Activated gamma-delta T cell treated with anti-CD3 and anti-CD28 coated beads, Interleukin-2, amount 50 U/mL, for 16 hours (primary cell): ENCODE data around the gene PIP5K1C.

Experiments used
- DNase-seq: peaks from one replicate; pipeline ENCODE4 v3.0.0-alpha.2; 2020; ENCODE audit warnings: low read depth

The PIP5K1C gene

DNA sequence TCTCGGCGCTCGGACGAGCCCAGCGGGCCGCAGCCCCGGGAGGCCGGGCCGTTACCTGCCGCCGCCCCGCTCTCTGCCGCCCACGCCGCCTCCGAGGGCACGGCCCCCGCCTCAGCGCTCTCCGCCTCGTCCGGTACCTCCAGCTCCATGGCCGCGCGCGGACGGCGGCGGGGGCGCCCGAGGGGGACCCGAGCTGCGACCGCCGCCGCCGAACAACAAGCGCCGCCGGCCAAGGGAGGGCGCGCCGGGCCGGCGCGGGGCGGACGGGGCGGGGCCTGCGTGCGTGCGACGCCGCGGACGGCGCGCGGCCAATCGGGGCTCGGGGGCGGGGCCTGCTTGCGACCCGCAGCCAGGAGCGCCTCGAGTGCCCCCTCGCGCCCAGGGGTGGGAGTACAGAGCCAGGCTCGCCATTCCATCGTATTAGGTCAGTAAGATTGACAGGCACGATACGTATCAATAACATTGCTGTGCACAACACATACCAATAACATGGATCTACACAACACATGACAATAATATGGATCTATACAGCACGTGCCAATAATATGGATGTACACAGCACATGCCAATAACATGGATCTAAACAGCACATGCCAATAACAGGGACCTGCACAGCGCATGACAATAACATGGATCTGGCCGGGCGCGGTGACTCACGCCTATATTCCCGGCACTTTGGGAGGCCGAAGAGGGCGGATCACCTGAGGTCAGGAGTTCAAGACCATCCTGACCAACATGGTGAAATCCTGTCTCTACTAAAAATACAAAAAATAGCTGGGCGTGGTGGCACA, at the start of gene PIP5K1C:
PIP5K1C (minus strand) TSS at position 227 of the 791 bp plus-strand sequence; CDS start at position 149, 78 bp downstream.
- DNase-seq = peak; percentile 89

DNA sequence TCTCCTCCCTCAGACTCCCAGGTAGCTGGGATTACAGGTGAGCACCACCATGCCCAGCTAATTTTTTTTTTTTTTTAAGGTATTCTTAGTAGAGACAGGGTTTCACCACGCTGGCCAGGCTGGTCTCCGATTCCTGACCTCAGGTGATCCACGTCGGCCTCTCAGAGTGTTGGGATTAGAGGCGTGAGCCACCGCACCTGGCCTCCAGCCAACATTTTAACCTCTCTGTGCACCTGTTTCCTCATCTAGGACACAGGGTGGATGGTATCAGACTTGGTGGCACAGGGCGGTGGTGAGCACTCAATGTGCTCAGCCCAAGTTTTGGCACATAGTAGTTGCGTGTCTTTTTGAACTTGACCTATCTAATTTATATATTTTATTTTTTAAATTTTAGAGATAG, 48.7 kb upstream of the PIP5K1C start:
- DNase-seq = no peak

GRCh38 chr19:3746371-3747056, 46.2 kb upstream of the PIP5K1C start:
- no peak for DNase-seq

DNA sequence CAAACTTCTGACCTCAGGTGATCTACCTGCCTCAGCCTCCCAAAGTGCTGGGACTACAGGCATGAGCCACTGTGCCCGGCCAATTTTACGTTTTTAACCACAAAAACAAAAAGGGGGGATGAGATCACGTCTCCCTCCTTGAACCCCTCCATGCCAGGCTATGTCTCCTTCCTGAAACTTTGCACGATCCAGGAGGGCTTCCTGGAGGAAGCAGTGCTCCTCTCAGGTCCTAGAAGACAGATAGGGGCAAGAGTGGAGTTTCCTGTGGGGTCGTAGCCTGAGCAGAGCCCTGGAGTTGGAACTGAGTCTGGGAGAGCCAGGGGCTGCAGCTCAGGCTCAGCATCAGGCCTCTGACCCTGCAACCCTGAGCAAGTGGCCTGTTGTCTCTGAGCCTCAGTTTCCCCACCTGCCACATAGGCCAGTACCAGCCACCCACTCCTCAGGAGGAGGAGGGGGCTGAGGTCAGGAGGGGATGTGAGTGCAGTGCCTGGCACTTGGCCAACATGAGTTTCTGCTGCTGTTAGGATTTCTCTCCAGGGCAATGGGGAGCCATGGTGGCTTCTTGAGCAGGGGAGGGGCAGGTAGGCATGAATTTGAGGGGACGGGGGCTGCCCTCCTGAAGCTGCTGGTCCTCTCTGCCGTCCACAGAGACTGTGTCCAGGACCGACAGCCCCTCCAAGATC, 45.2 kb upstream of the PIP5K1C start:
- no peak for DNase-seq

DNA sequence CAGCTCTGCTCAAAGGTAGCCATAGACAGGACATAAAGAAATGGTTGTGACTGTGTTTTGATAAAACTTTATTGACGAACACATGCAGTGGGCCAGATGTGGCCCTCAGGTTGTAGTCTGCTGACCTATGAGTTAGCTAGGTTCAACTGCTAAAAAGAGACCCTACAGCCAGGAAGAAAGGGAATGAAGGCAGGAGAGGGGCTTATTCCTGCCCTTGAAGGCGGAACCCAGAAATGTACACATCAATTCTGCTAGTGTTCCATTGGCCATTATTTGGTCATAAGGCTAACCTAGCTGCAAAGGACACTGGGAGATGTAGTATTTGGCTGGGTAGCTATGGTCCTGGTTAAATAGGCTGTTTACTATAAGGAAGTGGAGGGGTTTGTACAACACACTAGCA, 43.2 kb upstream of the PIP5K1C start:
- no peak for DNase-seq

DNA sequence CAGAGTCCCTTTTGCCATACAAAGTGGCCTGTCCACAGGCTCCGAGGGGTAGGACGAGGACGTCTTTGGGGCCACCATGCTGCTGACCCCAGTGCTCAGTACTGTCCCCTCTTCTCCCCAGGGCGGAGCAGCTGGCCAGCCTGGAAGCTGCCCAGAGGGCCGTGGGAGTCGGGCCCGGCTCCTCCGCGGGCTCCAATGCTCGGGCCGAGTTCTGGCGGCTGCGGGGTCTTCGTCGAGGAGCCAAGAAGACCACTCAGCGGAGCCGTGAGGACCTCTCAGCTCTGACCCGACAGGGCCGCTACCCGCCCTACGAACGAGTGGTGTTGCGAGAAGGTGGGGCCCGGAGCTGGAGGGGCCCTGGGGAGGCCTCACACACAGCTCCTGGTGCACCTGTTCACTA, 40.2 kb upstream of the PIP5K1C start:
- no peak for DNase-seq

- no peak for DNase-seq
Observed at GRCh38 chr19:3738477-3739220, 38.4 kb upstream of the PIP5K1C start.

GRCh38 chr19:3737487-3738205, 37.4 kb upstream of the PIP5K1C start:
- no peak for DNase-seq

DNA sequence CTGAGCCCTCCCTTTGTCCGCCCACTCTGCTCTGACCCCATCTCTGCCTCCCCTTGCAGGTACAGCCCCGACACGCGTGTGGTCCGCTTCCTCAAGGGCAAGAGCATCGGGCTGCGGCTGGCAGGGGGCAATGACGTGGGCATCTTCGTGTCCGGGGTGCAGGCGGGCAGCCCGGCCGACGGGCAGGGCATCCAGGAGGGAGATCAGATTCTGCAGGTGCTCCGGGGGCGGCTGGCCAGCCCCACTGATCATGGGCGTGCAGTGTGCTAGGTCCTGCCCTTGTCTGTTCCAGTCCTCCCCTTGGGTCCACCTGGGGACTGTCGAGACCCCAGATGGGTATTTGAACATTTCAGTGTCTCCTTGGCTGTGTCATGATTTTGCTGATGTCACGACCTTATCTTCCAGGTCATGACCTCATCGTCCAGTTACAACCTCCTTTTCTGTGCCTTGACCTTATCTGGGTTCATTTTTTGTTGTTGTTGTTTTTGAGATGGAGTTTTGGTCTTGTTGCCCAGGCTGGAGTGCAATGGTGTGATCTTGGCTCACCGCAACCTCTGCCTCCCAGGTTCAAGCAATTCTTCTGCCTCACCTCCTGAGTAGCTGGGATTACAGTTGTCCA, 35.9 kb upstream of the PIP5K1C start:
- DNase-seq = no peak

- no peak for DNase-seq
Observed at GRCh38 chr19:3734310-3734600, 34.0 kb upstream of the PIP5K1C start.

GRCh38 chr19:3733549-3734309, 33.5 kb upstream of the PIP5K1C start:
- DNase-seq = no peak

GRCh38 chr19:3732108-3732507, 31.8 kb upstream of the PIP5K1C start:
- DNase-seq = no peak

DNA sequence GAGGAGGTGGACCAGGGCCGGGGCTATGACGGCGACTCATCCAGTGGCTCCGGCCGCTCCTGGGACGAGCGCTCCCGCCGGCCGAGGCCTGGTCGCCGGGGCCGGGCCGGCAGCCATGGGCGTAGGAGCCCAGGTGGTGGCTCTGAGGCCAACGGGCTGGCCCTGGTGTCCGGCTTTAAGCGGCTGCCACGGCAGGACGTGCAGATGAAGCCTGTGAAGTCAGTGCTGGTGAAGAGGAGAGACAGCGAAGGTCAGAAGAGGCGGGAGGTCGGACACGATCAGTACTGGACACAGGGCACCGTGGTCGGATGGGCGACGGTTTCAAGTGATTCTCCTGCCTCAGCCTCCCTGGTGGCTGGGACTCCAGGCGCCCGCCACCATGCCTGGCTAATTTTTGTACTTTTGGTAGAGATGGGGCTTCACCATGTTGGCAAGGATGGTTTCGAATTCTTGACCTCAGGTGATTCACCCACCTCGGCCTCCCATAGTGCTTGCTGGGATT, 30.2 kb upstream of the PIP5K1C start:
- no peak for DNase-seq

GRCh38 chr19:3725640-3726310, 25.5 kb upstream of the PIP5K1C start:
- DNase-seq = no peak

GRCh38 chr19:3725121-3725520, 24.9 kb upstream of the PIP5K1C start:
- DNase-seq = no peak

DNA sequence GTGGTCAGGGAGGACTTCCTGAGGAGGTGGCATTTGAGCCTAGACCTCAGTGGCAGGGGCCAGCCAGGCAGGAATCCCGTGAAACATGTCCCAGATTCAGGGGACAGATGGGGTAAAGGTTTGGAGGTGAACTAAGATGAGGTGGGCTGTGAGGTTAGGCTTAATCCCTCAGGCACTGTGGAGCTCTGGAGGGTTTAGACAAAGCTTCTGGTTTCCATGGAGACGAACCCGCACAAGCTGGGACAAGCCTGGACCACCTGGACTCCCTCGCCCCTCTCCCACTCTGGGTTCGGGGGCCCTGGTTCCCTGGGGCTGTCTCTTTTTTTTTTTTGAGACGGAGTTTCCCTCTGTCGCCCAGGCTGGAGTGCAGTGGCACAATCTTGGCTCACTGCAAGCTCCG, 23.6 kb upstream of the PIP5K1C start:
- no peak for DNase-seq

DNA sequence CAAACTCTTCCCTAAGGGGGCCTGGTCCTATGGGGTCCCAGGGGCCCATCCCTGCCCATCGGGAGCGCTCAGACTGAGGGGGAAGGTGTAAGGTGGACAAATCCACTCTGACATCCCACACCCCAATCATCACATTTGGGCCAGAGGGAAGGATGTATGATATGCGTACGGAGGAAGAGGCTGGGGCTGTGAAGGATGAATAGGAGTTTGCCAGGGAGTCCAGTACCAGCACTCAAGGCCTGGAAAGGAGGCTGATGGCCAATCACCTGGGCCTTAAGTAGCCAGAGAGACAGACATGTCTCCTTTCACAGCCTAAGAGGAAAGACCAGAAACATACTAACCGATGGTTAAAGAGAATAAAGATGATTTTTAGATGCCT, 22.8 kb upstream of the PIP5K1C start:
- DNase-seq = no peak

DNA sequence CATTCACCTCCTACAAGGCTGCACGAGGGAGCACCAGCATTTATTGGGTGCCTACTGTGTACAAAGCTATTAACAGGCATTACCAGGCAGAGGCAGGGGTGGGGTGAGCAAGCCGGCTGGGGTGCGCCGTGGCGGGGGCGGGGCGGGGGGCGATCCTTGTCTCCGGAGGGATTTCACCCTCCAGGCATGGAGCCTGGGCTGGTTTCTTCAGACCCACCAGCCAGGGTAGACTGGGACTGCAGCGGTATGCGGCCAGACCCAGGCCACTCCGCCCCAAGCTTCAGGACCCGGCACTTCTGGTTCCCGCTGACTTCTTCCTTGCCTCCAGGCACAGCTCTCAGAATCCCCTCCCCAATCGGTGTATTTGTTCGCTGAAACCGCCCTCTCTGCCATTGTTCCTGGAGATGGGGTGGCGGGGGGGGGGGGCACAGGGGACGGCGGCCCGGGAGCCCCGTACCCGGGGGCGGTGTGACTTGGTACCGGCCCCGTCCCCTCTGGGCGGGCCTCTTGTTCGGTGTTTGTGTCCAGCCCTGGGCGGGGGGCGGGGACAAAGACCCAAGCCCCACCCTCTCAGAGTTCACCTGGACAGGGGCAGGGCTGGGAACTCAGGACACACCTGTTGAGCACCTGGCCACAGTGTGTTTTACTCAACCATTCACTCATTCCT, 22.3 kb upstream of the PIP5K1C start:
- no peak for DNase-seq

DNA sequence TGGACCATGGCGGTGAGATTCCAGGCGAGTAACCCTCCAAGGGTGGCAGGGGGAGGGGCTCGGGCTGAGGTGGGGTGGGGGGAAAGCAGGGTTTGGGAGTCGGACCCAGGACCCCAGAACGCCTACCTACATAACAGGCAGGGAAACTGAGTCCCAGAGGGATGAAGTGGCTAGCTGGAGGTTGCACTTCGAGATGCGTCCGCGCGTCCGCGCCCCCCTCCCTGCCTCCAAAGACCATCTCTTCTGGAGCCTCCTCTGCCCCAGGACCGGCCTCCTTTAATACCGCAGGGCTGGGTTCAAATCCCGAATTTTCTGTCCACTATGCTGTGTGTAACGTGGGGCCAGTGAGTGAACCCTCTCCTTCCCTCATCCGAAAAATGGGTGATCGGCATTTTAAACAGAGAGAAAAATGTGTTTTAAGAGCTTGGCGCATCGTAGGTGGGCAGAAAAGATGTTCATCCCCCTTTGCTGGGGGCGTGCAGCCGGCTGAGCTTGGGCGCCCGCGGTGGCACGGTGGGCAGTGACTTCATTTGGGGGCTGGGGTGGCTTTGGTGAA, 21.7 kb upstream of the PIP5K1C start:
- no peak for DNase-seq
